ENCODE results near the gene RMC1.
"Not testable (repeated sequence)": the region's sequence is repeated elsewhere in the genome, so short reads cannot be mapped to it uniquely, and the experiment has no call there.

The RMC1 gene

DNA sequence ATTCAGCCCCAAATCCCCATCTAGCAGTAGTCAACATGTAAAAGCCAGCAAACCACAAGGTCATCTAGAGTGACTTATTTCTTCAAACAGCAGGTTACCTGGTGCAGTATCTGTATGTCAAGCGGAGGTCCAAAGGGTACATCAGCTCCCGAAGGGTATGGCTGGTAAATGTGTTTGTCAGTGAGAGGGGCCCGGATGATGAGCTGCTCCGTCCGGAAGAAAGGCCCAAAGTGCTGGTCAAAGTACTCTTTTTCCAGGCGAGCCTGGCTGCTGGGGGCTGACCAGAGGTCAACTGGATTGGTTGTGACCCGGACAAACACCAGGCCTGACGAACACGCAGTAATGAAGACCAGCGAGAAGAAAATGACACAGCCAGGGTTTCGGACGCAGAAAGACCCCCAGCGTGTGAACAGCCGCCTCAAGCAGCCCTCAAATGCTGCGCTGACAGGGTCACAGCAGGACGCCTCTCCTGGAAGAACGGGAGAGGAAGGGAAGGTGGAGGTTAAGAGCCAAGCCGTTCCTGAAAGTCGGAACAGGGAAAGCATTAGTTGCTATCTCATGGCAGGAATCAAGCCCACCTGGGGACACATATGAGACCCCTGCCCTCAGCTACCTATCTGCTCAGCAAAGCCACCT is 53.0 kb downstream of the RMC1 start:
- H4K8ac ChIP-seq (ENCODE audit: low read depth, low read length), result no peak overlapping the region
- H2BK12ac ChIP-seq (ENCODE audit: low read length), result no peak overlapping the region
- no peak overlapping the region for H3K9ac ChIP-seq (ENCODE audit: low read length)
- no peak overlapping the region for H3K4ac ChIP-seq (ENCODE audit: low read depth, low read length)
- no peak overlapping the region for H3K18ac ChIP-seq (ENCODE audit: low read length)
- H3K14ac ChIP-seq (ENCODE audit: low read length), result no peak overlapping the region
- H2BK5ac ChIP-seq (ENCODE audit: low read depth, low read length, poor library complexity), result no peak overlapping the region
- H3K4me2 ChIP-seq (ENCODE audit: low read length), result no peak overlapping the region
- no CpG with 5 or more reads among the region's 19 CpGs for WGBS (ENCODE audit: extremely low coverage, insufficient coverage, insufficient read length)
- H3K4me1 ChIP-seq (ENCODE audit: control insufficient read depth in 1 of 2, insufficient read depth in 2 of 2, low read length in 2 of 2), result peaks cover 0 to 1% of the 10 kb centered on the region in 2 experiments
- H2AK5ac ChIP-seq (ENCODE audit: low read length), result no peak overlapping the region
- peaks cover 40 to 61% of the 10 kb centered on the region in 2 experiments for H3K36me3 ChIP-seq (ENCODE audit: control insufficient read depth in 1 of 2, insufficient read depth in 2 of 2, low read length in 2 of 2)
- no peak overlapping the region for H3K27ac ChIP-seq (ENCODE audit: low read depth, low read length)
- no peak overlapping the region for H4K91ac ChIP-seq (ENCODE audit: low read depth, low read length)
- H3K79me2 ChIP-seq (ENCODE audit: control insufficient read depth, insufficient read depth, low read length, poor library complexity), result no peaks in the 10 kb centered on the region
- no peak overlapping the region for H3K23ac ChIP-seq (ENCODE audit: low read length)
- H2AFZ ChIP-seq (ENCODE audit: insufficient read depth, low read length, poor library complexity), result no peak overlapping the region
- no peaks in the 10 kb centered on the region for H3K79me1 ChIP-seq (ENCODE audit: low read length)
- H4K12ac ChIP-seq (ENCODE audit: low read depth, low read length), result no peak overlapping the region
- no peaks in the 10 kb centered on the region for H3K27me3 ChIP-seq (ENCODE audit: insufficient read depth, low read length)
- DNase-seq, result no peak
- H3K9me3 ChIP-seq (ENCODE audit: insufficient read depth, low read depth, low read length), result peaks cover 10% of the 10 kb centered on the region
- no peak overlapping the region for H2BK120ac ChIP-seq (ENCODE audit: insufficient read depth, low read length, poor library complexity)
- no peak overlapping the region for H3K4me3 ChIP-seq (ENCODE audit: low read depth, low read length)

GRCh38 chr18:23557511-23557910 is 54.2 kb downstream of the RMC1 start:
- not testable (repeated sequence) for H3K18ac ChIP-seq (ENCODE audit: low read length); H4K12ac ChIP-seq (ENCODE audit: low read depth, low read length); H2AFZ ChIP-seq (ENCODE audit: insufficient read depth, low read length, poor library complexity); H3K27me3 ChIP-seq (ENCODE audit: insufficient read depth, low read length); H3K79me1 ChIP-seq (ENCODE audit: low read length); H3K4me1 ChIP-seq (ENCODE audit: control insufficient read depth in 1 of 2, insufficient read depth in 2 of 2, low read length in 2 of 2); H3K79me2 ChIP-seq (ENCODE audit: control insufficient read depth, insufficient read depth, low read length, poor library complexity); H3K14ac ChIP-seq (ENCODE audit: low read length); H4K8ac ChIP-seq (ENCODE audit: low read depth, low read length); H2BK5ac ChIP-seq (ENCODE audit: low read depth, low read length, poor library complexity); H3K9ac ChIP-seq (ENCODE audit: low read length); H4K91ac ChIP-seq (ENCODE audit: low read depth, low read length); H3K23ac ChIP-seq (ENCODE audit: low read length); H3K4me2 ChIP-seq (ENCODE audit: low read length); H3K4me3 ChIP-seq (ENCODE audit: low read depth, low read length); H3K27ac ChIP-seq (ENCODE audit: low read depth, low read length); H2AK5ac ChIP-seq (ENCODE audit: low read length); H3K4ac ChIP-seq (ENCODE audit: low read depth, low read length); H3K9me3 ChIP-seq (ENCODE audit: insufficient read depth, low read depth, low read length); H2BK120ac ChIP-seq (ENCODE audit: insufficient read depth, low read length, poor library complexity); H2BK12ac ChIP-seq (ENCODE audit: low read length)
- WGBS (ENCODE audit: extremely low coverage, insufficient coverage, insufficient read length), result no CpG with 5 or more reads among the region's 8 CpGs
- DNase-seq, result peak in 1 of 2 donors; percentile 71
- H3K36me3 ChIP-seq (ENCODE audit: control insufficient read depth in 1 of 2, insufficient read depth in 2 of 2, low read length in 2 of 2), result peaks cover 40 to 56% of the 10 kb centered on the region in 2 experiments

DNA sequence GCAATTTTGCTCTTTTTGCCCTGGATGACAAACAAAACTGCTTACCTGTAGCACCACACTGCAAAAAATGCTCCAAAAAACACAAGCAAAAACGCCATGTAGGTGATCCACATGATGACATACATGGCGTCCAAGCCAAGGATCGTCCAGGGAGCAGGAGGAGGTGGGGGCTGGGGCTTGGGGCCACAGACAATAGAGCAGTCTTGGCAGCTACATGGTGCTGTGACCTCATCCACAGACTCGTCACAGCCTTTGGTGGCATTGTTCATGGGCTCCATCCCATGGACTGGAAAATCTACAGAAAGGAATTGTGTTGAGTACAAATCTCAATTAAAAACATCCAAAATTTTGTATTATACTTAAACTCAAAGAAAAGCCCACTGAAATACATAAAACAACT is 56.9 kb downstream of the RMC1 start:
- Histone ChIP-seq H4K12ac (ENCODE audit: low read depth, low read length) (no peak overlapping the region), H3K79me2 (ENCODE audit: control insufficient read depth, insufficient read depth, low read length, poor library complexity) (no peaks in the 10 kb centered on the region), H2BK5ac (ENCODE audit: low read depth, low read length, poor library complexity) (no peak overlapping the region), H3K23ac (ENCODE audit: low read length) (no peak overlapping the region), H3K4me2 (ENCODE audit: low read length) (no peak overlapping the region), H2AFZ (ENCODE audit: insufficient read depth, low read length, poor library complexity) (no peak overlapping the region), H3K79me1 (ENCODE audit: low read length) (no peaks in the 10 kb centered on the region), H4K8ac (ENCODE audit: low read depth, low read length) (no peak overlapping the region), H3K36me3 (ENCODE audit: control insufficient read depth in 1 of 2, insufficient read depth in 2 of 2, low read length in 2 of 2) (peaks cover 26 to 39% of the 10 kb centered on the region in 2 experiments), H3K4ac (ENCODE audit: low read depth, low read length) (no peak overlapping the region), H3K18ac (ENCODE audit: low read length) (no peak overlapping the region), H3K27me3 (ENCODE audit: insufficient read depth, low read length) (no peaks in the 10 kb centered on the region), H3K27ac (ENCODE audit: low read depth, low read length) (no peak overlapping the region), H3K9ac (ENCODE audit: low read length) (no peak overlapping the region), H3K14ac (ENCODE audit: low read length) (no peak overlapping the region), H2BK120ac (ENCODE audit: insufficient read depth, low read length, poor library complexity) (no peak overlapping the region), H2BK12ac (ENCODE audit: low read length) (no peak overlapping the region), H2AK5ac (ENCODE audit: low read length) (no peak overlapping the region), H3K4me1 (ENCODE audit: control insufficient read depth in 1 of 2, insufficient read depth in 2 of 2, low read length in 2 of 2) (peaks cover 0 to 1% of the 10 kb centered on the region in 2 experiments), H3K4me3 (ENCODE audit: low read depth, low read length) (no peak overlapping the region), H3K9me3 (ENCODE audit: insufficient read depth, low read depth, low read length) (peaks cover 2% of the 10 kb centered on the region), H4K91ac (ENCODE audit: low read depth, low read length) (no peak overlapping the region)
- no CpG with 5 or more reads among the region's 4 CpGs for WGBS (ENCODE audit: extremely low coverage, insufficient coverage, insufficient read length)
- DNase-seq, result no peak

GRCh38 chr18:23563377-23564043 is 60.2 kb downstream of the RMC1 start:
- no peak overlapping the region for H3K4ac ChIP-seq (ENCODE audit: low read depth, low read length)
- no peak overlapping the region for H4K91ac ChIP-seq (ENCODE audit: low read depth, low read length)
- no peak overlapping the region for H2AK5ac ChIP-seq (ENCODE audit: low read length)
- H3K14ac ChIP-seq (ENCODE audit: low read length), result no peak overlapping the region
- peaks cover 19 to 31% of the 10 kb centered on the region in 2 experiments for H3K36me3 ChIP-seq (ENCODE audit: control insufficient read depth in 1 of 2, insufficient read depth in 2 of 2, low read length in 2 of 2)
- H4K12ac ChIP-seq (ENCODE audit: low read depth, low read length), result no peak overlapping the region
- DNase-seq, result no peak
- H2BK5ac ChIP-seq (ENCODE audit: low read depth, low read length, poor library complexity), result no peak overlapping the region
- no peaks in the 10 kb centered on the region for H3K79me2 ChIP-seq (ENCODE audit: control insufficient read depth, insufficient read depth, low read length, poor library complexity)
- no peak overlapping the region for H3K9ac ChIP-seq (ENCODE audit: low read length)
- no peak overlapping the region for H3K4me2 ChIP-seq (ENCODE audit: low read length)
- no peak overlapping the region for H2AFZ ChIP-seq (ENCODE audit: insufficient read depth, low read length, poor library complexity)
- H3K4me1 ChIP-seq (ENCODE audit: control insufficient read depth in 1 of 2, insufficient read depth in 2 of 2, low read length in 2 of 2), result no peaks in the 10 kb centered on the region
- no peak overlapping the region for H4K8ac ChIP-seq (ENCODE audit: low read depth, low read length)
- no peak overlapping the region for H2BK12ac ChIP-seq (ENCODE audit: low read length)
- no peaks in the 10 kb centered on the region for H3K27me3 ChIP-seq (ENCODE audit: insufficient read depth, low read length)
- no peak overlapping the region for H3K4me3 ChIP-seq (ENCODE audit: low read depth, low read length)
- no peak overlapping the region for H3K18ac ChIP-seq (ENCODE audit: low read length)
- no peak overlapping the region for H3K23ac ChIP-seq (ENCODE audit: low read length)
- no peaks in the 10 kb centered on the region for H3K9me3 ChIP-seq (ENCODE audit: insufficient read depth, low read depth, low read length)
- no CpG with 5 or more reads among the region's 2 CpGs for WGBS (ENCODE audit: extremely low coverage, insufficient coverage, insufficient read length)
- H2BK120ac ChIP-seq (ENCODE audit: insufficient read depth, low read length, poor library complexity), result no peak overlapping the region
- H3K79me1 ChIP-seq (ENCODE audit: low read length), result no peaks in the 10 kb centered on the region
- H3K27ac ChIP-seq (ENCODE audit: low read depth, low read length), result no peak overlapping the region
